H1 (cell line): Measurements from ENCODE around the gene ACAT2. TPM values are rescaled to one million over a fixed set of nuclear protein-coding genes. Genes with fewer than 3 reads are reported as not detected.

ENCODE experiments used
- CTCF ChIA-PET: fragments of 300-600 bp; sonication (Branson Sonifier 250); formaldehyde crosslinking; loops from one replicate; lab custom pipeline; 2021; ENCODE audit not compliant: partially characterized antibody; lab: Charles Lee
- POLR2A ChIA-PET: fragments of 300-600 bp; sonication (Branson Sonifier 250); formaldehyde crosslinking; loops from one replicate; lab custom pipeline; 2021; ENCODE audit warnings: inconsistent platforms; ENCODE audit not compliant: partially characterized antibody; lab: Charles Lee
- DNase-seq, 2 experiments: peaks; one replicate each; pipeline versions ENCODE4 v3.0.0 to v3.0.0-alpha.2; 2010 to 2022; ENCODE audit warnings: low spot score in 2 of 2, low read depth in 1 of 2, mixed read lengths in 1 of 2
- FAIRE-seq: peaks from 2 replicates; lab custom pipeline; 2011; peaks lifted over from hg19 to GRCh38; lab: Jason Lieb, UNC
- H2AFZ ChIP-seq: 2 replicates; pipeline ENCODE4 v1.8.1; 2012; ENCODE audit warnings: low read length, inconsistent platforms
- H2AK5ac ChIP-seq: 2 replicates; pipeline ENCODE4 v1.6.1; 2013; ENCODE audit warnings: low read depth, low read length
- H2BK120ac ChIP-seq: replicated peaks from 2 replicates; pipeline ENCODE3; 2013; ENCODE audit warnings: low read depth, low read length, inconsistent platforms
- H2BK12ac ChIP-seq: 2 replicates; pipeline ENCODE4 v1.6.1; 2013; ENCODE audit warnings: low read depth, low read length
- H2BK15ac ChIP-seq: 2 replicates; pipeline ENCODE4 v1.6.1; 2013; ENCODE audit warnings: low read length
- H2BK20ac ChIP-seq: 2 replicates; pipeline ENCODE4 v1.6.1; 2013; ENCODE audit warnings: low read length
- H2BK5ac ChIP-seq: 2 replicates; pipeline ENCODE4 v1.6.1; 2013; ENCODE audit warnings: low read depth, low read length
- H3K14ac ChIP-seq: 2 replicates; pipeline ENCODE4 v1.6.1; 2013; ENCODE audit warnings: inconsistent platforms; ENCODE audit not compliant: insufficient read length
- H3K18ac ChIP-seq: 2 replicates; pipeline ENCODE4 v1.6.1; 2013; ENCODE audit warnings: low read length; ENCODE audit errors: extremely low read depth
- H3K23ac ChIP-seq: 2 replicates; pipeline ENCODE4 v1.6.1; 2013; ENCODE audit warnings: inconsistent platforms; ENCODE audit not compliant: insufficient read length
- H3K23me2 ChIP-seq: 2 replicates; pipeline ENCODE4 v1.6.1; 2013; ENCODE audit warnings: low read depth, low read length
- H3K27ac ChIP-seq: 2 replicates; pipeline ENCODE4 v1.6.1; 2011; ENCODE audit warnings: low read depth, low read length, inconsistent platforms
- H3K27me3 ChIP-seq, 4 experiments: replicated peaks in 1 of 4; 1 replicate in 1 of 4; 2 replicates in 3 of 4; pipeline versions ENCODE4 v1.6.1 to v1.8.1; 2011 to 2013; ENCODE audit warnings: low read length in 3 of 4, mild to moderate bottlenecking in 3 of 4, inconsistent platforms in 2 of 4, mixed read lengths in 2 of 4, moderate library complexity in 1 of 4; ENCODE audit not compliant: control insufficient read depth in 3 of 4, insufficient read depth in 3 of 4; ENCODE audit errors: extremely low read depth in 1 of 4
- H3K36me3 ChIP-seq, 4 experiments: 2 replicates each; pipeline versions ENCODE4 v1.6.1 to v1.8.1; 2011 to 2013; ENCODE audit warnings: mild to moderate bottlenecking in 4 of 4, low read length in 3 of 4, moderate library complexity in 2 of 4, control low read depth in 1 of 4, inconsistent platforms in 1 of 4; ENCODE audit not compliant: insufficient read depth in 4 of 4, control insufficient read depth in 2 of 4
- H3K4ac ChIP-seq: replicated peaks from 2 replicates; pipeline ENCODE3; 2013; ENCODE audit warnings: low read length, low read depth, mixed read lengths, inconsistent platforms; ENCODE audit not compliant: insufficient read length
- H3K4me1 ChIP-seq, 4 experiments: replicated peaks in 1 of 4; 1 replicate in 1 of 4; 2 replicates in 3 of 4; pipeline versions ENCODE4 v1.6.1 to v1.8.1; 2011 to 2013; ENCODE audit warnings: low read length in 3 of 4, inconsistent platforms in 2 of 4, mixed read lengths in 1 of 4; ENCODE audit not compliant: insufficient read depth in 4 of 4, control insufficient read depth in 3 of 4
- H3K4me2 ChIP-seq, 2 experiments: 2 replicates each; pipeline versions ENCODE4 v1.6.1 to v1.8.1; 2011 to 2013; ENCODE audit warnings: low read depth in 2 of 2, low read length in 2 of 2, control low read depth in 1 of 2, inconsistent platforms in 1 of 2, mild to moderate bottlenecking in 1 of 2; ENCODE audit not compliant: insufficient read depth in 1 of 2
- H3K4me3 ChIP-seq, 4 experiments: fragments of 200-600, 300-600 bp in 1 of 4; sonication (generic), shearing (Covaris generic), sonication (Bioruptor Twin) in 1 of 4; 2 replicates each; pipeline versions ENCODE4 v1.5.1 to v1.8.1; 2011 to 2016; ENCODE audit warnings: low read length in 4 of 4, low read depth in 3 of 4, control low read depth in 2 of 4, inconsistent platforms in 2 of 4, mild to moderate bottlenecking in 2 of 4, mixed read lengths in 1 of 4, moderate library complexity in 1 of 4; ENCODE audit not compliant: insufficient read depth in 2 of 4; ENCODE audit errors: extremely low read depth in 1 of 4
- H3K56ac ChIP-seq: replicated peaks from 2 replicates; pipeline ENCODE3; 2013; ENCODE audit warnings: low read depth, mild to moderate bottlenecking, mixed read lengths, low read length, inconsistent platforms; ENCODE audit not compliant: insufficient read length
- H3K79me1 ChIP-seq: 2 replicates; pipeline ENCODE4 v1.6.1; 2013; ENCODE audit warnings: low read depth, low read length, control low read depth
- H3K79me2 ChIP-seq, 2 experiments: 2 replicates each; pipeline versions ENCODE4 v1.6.1 to v1.8.1; 2012 to 2013; ENCODE audit warnings: low read length in 2 of 2, mild to moderate bottlenecking in 2 of 2, inconsistent platforms in 1 of 2; ENCODE audit not compliant: insufficient read depth in 2 of 2, control insufficient read depth in 1 of 2
- H3K9ac ChIP-seq, 4 experiments: replicated peaks in 1 of 4; 1 replicate in 1 of 4; 2 replicates in 3 of 4; pipeline versions ENCODE4 v1.6.1 to v1.8.1; 2011 to 2013; ENCODE audit warnings: low read depth in 3 of 4, low read length in 3 of 4, control low read depth in 2 of 4, mild to moderate bottlenecking in 2 of 4, moderate library complexity in 2 of 4, inconsistent platforms in 1 of 4; ENCODE audit errors: extremely low read depth in 1 of 4
- H3K9me3 ChIP-seq, 2 experiments: 2 replicates each; pipeline versions ENCODE4 v1.6.1 to v1.8.1; 2012 to 2013; ENCODE audit warnings: mild to moderate bottlenecking in 2 of 2, moderate library complexity in 2 of 2, control low read depth in 1 of 2, inconsistent platforms in 1 of 2, low read depth in 1 of 2, low read length in 1 of 2, mixed read lengths in 1 of 2; ENCODE audit not compliant: insufficient read depth in 2 of 2
- H4K20me1 ChIP-seq, 2 experiments: replicated peaks in 1 of 2; 2 replicates each; pipeline versions ENCODE3 to v1.8.1; 2011 to 2013; ENCODE audit warnings: inconsistent platforms in 2 of 2, low read length in 2 of 2, mild to moderate bottlenecking in 1 of 2; ENCODE audit not compliant: insufficient read depth in 2 of 2, control insufficient read depth in 1 of 2
- H4K5ac ChIP-seq: 2 replicates; pipeline ENCODE4 v1.6.1; 2013; ENCODE audit warnings: low read length, low read depth, mixed read lengths, inconsistent platforms; ENCODE audit not compliant: insufficient read length
- H4K8ac ChIP-seq: 2 replicates; pipeline ENCODE4 v1.8.0; 2013; ENCODE audit warnings: mild to moderate bottlenecking, moderate library complexity, low read length, inconsistent platforms; ENCODE audit not compliant: insufficient read depth; ENCODE audit errors: extremely low read depth
- H4K91ac ChIP-seq: replicated peaks from 2 replicates; pipeline ENCODE3; 2013; ENCODE audit warnings: low read length, mixed read lengths, inconsistent platforms; ENCODE audit not compliant: insufficient read length
- POLR2AphosphoS5 ChIP-seq: IDR thresholded peaks from 2 replicates; pipeline ENCODE4 v1.6.1; 2011; ENCODE audit warnings: low read depth, low read length
- RFX5 ChIP-seq: IDR thresholded peaks from 2 replicates; pipeline ENCODE4 v1.6.1; 2011; ENCODE audit warnings: low read depth, low read length, improper control_type of control experiment, borderline replicate concordance
- WGBS, 2 experiments: shearing (Covaris generic) in 1 of 2; methylation state at CpG; one replicate each; pipeline versions ENCODE4 v1.1.6 to v1.1.7; 2013 to 2015; ENCODE audit warnings: low lambda C conversion rate in 2 of 2, mixed read lengths in 2 of 2, inconsistent platforms in 1 of 2, low coverage in 1 of 2, missing lambda C conversion rate in 1 of 2; ENCODE audit not compliant: insufficient replicate concordance in 2 of 2, insufficient coverage in 1 of 2, insufficient read length in 1 of 2; ENCODE audit errors: extremely low coverage in 1 of 2, missing lambda C conversion rate in 1 of 2; 5-methylcytosine and 5-hydroxymethylcytosine counted together
- polyA plus RNA-seq, 7 experiments: library from polyadenylated mRNA; depleted of rRNA in 3 of 7; stranded (reverse) in 5 of 7; unstranded in 2 of 7; fragments of >200 nt in 5 of 7; fragments of 200-250 nt in 2 of 7; gene quantifications; 1 replicate in 5 of 7; 2 replicates in 1 of 7; 4 replicates in 1 of 7; pipeline versions ENCODE4 v1.2.1 to v1.2.3, GENCODE V29; 2011 to 2013; ENCODE audit warnings: missing spikeins in 2 of 7, mixed read lengths in 2 of 7
- total RNA-seq: library from RNA; stranded (reverse); fragmentation: NEBNext Ultra II Directional; extraction: Animal tissue kit (Norgen Biotek cat#: 25700); gene quantifications from 2 replicates; pipeline ENCODE4 v1.2.1, GENCODE V29; 2021

Gene ACAT2
- total and polyA plus RNA-seq, 2 of the 8 experiments (the other 6 are each of a cell fraction or from before 2014, with no cell fraction given): 61.6 to 166 TPM

DNA sequence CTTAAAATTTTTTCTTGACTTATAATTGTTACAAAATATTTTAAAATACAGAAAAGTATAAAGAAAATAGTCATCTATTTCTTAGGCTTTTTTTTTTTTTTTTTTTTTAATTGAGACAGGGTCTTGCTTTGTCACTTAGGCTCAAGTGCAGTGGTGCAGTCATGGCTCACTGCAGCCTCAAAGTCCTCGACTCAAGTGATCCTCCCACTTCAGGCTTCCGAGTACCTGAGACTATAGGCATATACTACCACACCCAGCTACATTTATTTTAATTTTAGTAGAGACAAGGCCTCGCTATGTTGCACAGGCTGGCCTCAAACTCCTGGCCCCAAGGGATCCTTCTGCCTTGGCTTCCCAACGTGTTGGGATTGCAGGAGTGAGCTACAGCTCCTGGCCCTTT is 5.3 kb upstream of the ACAT2 start:
- TF ChIP-seq POLR2AphosphoS5 (peak; percentile 30; the same call in 1 of the 2 replicates), RFX5 (no peak)
- TF ChIP-seq, all 59 proteins: peak for 1
- Histone ChIP-seq H3K79me2 (peaks cover 0 to 5% of the 10 kb centered on the region in 2 experiments; a peak in 2 of 4 replicates), H3K56ac (no peak overlapping the region)

More for the DNA sequence above, 5.3 kb upstream of the ACAT2 start:
- ChIA-PET POLR2A (interaction anchor here (1.1 to 5.9 kb wide), 9 partner anchors 10 to 64 kb away, joined by 3 to 60 read pairs (median 4); partner anchors contain the start of genes MRPL18, TCP1 and WTAP), CTCF (interaction anchor here (1.0 kb wide), 1 partner anchor 16 kb away, joined by 3 read pairs; no protein-coding TSS in a partner anchor)
- peaks cover 19 to 73% (median 46%) of the 10 kb centered on the region in 4 experiments for H3K36me3 ChIP-seq
- WGBS, 2 experiments: 88% methylated on average over 4 of the region's 4 CpGs; no CpG with 5 or more reads in 1 of the 2 experiments
- H2BK20ac ChIP-seq: no peak overlapping the region
- H3K9me3 ChIP-seq: no peaks in the 10 kb centered on the region
- H2BK120ac ChIP-seq: no peak overlapping the region
- no peak overlapping the region for H4K8ac ChIP-seq
- H3K18ac ChIP-seq: no peak overlapping the region
- H3K4ac ChIP-seq: no peak overlapping the region
- no peak overlapping the region for H3K23ac ChIP-seq
- no peak overlapping the region for H2AFZ ChIP-seq
- FAIRE-seq (no peak), DNase-seq (no peak)
- no peak overlapping the region for H3K4me3 ChIP-seq
- H4K20me1 ChIP-seq: peaks cover 4 to 10% of the 10 kb centered on the region in 2 experiments
- no peak overlapping the region for H4K5ac ChIP-seq
- no peak overlapping the region for H3K27ac ChIP-seq
- H2BK15ac ChIP-seq: no peak overlapping the region
- H3K14ac ChIP-seq: no peak overlapping the region
- H3K27me3 ChIP-seq: no peaks in the 10 kb centered on the region
- H4K91ac ChIP-seq: no peak overlapping the region
- H2BK12ac ChIP-seq: no peak overlapping the region
- H2AK5ac ChIP-seq: no peak overlapping the region
- H3K4me1 ChIP-seq: peaks cover 3 to 10% (median 7%) of the 10 kb centered on the region in 4 experiments; a peak in 6 of 7 replicates
- no peaks in the 10 kb centered on the region; the same call in 1 of the 2 replicates for H3K79me1 ChIP-seq
- H2BK5ac ChIP-seq: no peak overlapping the region
- no peak overlapping the region for H3K9ac ChIP-seq
- no peak overlapping the region for H3K4me2 ChIP-seq
- H3K23me2 ChIP-seq: peaks cover 5% of the 10 kb centered on the region; the same call in 1 of the 2 replicates
